Pons (tissue), 1 donor: ENCODE data around the gene KATNAL2.

Experiments
- DNase-seq: peaks from one replicate; pipeline ENCODE4 v3.0.0-alpha.2; 2016; ENCODE audit warnings: low spot score

The KATNAL2 gene, protein sequence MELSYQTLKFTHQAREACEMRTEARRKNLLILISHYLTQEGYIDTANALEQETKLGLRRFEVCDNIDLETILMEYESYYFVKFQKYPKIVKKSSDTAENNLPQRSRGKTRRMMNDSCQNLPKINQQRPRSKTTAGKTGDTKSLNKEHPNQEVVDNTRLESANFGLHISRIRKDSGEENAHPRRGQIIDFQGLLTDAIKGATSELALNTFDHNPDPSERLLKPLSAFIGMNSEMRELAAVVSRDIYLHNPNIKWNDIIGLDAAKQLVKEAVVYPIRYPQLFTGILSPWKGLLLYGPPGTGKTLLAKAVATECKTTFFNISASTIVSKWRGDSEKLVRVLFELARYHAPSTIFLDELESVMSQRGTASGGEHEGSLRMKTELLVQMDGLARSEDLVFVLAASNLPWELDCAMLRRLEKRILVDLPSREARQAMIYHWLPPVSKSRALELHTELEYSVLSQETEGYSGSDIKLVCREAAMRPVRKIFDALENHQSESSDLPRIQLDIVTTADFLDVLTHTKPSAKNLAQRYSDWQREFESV

DNA sequence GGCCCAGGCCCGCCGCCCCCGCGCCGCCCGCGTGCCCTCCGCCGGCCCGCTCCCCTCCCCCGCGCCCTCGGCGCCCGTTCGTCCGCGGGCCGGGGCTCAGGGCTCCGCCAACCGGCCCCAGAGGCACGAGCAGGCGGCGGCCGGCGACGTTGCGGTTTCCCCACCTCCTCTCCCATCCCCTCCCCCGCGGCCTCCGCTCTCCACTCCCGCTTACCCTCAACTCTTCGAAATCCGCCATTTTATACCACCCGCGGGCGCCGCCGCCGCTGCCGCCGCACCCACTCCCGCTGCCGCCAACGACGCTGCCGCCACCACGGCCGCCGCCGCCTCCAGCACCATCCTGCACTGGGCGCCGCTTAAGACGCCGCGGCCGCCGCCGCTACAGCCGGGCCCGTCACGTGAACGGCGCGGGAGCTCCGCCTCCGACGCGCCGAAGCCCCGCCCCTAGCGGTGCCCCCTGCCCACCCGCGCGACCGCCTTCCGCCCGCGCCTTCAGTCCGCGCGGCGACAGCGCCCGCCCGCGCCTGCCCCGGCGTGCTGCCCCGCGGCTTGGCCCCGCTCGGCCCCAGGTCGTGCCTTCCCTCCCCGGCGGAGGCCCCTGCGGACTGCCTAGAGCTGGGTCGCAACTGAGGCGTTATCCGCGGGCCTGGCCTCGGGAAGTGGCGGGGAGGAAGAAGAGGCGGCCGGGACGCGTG is at the start of gene KATNAL2, which contains the start of gene PIAS2:
KATNAL2 (plus strand) TSS at position 495 of the 695 bp plus-strand sequence. CDS start 29,271 bp downstream, outside the sequence.
PIAS2 (minus strand) TSS at position 400 of the 695 bp plus-strand sequence; CDS start at position 238, 162 bp downstream.
- peak; percentile 75 for DNase-seq

DNA sequence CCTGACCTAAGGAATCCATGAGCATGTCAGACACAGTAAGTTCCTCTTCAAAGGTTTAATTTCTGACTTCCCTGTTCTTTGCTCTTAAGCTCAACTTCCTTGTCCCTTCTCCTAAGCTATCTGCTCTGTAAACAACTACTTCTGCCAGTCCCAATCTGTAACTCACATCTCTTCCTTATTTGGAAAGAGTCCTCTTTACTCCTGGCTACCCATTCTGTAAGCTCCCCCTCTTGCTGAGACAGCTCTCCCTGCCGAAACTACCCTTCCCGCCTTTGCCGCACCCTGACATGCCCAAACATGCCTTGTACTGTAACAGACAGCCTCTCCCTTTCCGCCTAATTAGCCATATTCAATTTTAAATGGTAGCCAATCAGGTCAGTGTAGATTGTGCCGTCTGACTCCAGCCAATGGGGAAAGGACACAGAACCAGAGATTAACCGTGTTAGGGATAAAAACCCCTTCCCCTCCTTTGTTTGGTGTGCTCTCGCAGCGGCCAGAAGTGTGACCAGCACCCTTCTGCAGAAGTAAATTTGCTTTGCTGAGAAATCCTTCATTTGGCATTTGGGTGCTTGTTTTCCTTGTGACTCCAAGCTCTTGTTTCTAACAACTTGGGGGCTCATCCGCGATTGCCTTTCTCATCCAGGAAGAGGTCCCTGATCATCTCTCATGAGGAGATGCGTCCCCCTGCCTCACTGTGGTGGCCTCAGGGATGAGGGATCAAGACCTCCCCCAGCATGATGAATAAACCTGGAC is 49.1 kb upstream of the KATNAL2 start:
- DNase-seq = no peak

DNA sequence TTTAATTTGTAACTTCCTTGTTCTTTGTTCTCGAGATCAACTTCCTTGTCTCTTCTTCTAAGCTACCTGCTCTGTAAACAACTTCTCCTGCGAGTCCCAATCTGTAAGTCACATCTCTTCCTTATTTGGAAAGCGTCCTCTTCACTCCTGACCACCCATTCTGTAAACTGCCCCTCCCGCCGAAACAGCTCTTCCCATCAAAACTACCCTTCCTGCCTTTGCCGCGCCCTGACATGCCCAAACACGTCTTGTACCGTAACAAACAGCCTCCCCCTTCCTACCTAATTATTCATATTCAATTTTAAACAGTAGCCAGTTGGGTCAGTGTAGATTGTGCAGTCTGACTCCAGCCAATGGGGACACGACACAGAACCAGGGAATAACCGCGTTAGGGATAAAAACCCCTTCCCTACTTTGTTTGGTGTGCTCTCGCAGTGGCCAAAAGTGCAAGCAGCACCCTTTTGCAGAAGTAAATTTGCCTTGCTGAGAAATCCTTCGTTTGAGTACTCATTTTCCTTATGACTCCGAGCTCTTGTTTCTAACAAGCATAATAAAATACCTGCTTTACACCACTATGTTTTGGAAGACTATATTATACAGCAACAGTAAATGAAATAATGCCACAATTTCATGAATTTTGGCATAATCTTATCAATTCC is 39.9 kb upstream of the KATNAL2 start:
- no peak for DNase-seq

DNA sequence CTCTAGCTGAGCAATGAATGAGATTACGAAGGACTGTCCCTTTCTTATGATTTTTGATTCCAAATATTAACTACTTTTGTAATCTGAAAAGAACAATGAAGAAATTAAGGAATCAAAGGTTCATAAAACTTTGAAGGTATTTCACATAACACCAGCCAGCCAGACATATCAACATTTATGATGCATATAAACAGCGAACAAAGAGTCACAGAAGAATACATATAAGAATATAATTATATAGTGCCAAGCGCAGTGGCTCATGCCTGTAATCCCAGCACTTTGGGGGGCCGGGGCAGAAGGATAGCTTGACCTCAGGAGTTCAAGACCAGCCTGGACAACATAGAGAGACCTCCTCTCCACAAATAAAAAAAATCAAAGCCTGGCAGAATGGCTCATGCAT is 34.2 kb upstream of the KATNAL2 start:
- DNase-seq = no peak

DNA sequence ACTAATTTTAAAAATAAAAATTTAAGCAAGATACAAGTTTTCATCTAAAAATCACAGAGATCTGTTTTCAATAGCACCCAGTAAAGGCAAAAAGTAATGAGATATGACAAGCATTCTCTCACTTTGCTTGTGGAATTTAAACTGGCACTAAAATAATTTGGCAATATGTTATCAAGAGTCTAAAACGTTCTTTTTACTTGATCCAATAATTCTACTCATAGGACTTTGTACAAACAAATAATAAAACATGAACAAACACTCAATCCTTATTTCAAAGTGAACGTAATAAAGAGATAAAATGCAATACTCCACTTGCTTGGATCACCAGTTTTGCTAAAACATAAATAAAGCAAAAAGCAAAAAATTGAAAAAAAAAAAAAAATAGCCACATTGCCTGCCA is 30.5 kb upstream of the KATNAL2 start:
- no peak for DNase-seq

DNA sequence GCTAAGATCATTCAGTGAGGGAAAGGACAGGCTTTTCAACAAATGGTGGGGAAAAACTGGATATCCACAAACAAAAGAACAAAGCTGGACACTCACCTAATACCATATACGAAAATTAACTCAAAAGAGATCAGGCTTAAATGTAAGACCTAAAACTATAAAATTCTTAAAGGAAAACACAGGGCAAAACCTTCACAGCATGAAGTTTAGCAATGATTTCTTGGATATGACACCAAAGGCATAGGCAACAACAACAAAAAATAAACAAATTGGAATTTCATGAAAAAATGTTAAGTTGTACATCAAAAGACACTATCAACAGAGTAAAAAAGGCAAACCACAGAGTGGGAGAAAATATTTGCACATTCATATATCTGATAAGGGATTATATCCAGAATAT is 28.4 kb upstream of the KATNAL2 start:
- DNase-seq = no peak

DNA sequence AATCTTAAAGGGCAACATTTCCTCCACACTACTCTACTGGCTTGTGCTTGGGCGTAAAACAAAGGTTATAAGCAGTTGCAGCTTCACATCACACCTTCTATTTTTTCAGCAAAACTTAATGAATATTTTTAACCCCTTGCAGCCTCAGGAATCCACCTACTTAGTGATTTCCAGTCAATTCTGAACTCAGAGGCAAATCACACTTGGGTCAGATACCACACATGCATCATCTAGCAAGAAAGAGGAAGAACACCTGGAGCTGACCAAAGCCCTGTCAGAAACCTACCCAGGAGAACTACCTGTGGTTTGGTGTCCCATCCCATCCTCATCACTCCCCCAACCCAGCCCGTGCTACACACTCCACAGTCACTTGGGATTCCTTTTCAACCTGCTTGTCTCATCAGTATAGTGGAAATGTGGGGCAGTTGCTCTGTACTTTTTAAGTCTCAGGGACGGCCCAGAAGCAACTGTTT is 25.6 kb upstream of the KATNAL2 start:
- DNase-seq = no peak

DNA sequence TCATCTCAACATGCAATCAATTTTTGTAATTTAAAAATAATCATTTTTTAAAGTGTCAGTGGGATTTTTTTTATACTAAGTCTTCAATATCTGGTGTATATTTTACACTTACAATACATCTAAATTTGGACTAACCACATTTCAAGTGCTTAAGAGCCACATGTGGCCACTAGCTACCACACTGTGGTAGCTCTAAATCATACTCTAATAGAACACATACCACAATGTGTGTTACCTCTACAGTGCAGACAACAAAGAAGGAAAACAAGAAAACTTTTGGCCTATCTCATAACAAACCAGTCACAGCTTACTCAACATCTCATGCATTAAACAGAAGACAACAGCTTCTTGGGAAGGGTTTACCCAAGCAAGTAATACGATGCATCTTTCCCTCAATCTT is 24.6 kb upstream of the KATNAL2 start:
- no peak for DNase-seq

DNA sequence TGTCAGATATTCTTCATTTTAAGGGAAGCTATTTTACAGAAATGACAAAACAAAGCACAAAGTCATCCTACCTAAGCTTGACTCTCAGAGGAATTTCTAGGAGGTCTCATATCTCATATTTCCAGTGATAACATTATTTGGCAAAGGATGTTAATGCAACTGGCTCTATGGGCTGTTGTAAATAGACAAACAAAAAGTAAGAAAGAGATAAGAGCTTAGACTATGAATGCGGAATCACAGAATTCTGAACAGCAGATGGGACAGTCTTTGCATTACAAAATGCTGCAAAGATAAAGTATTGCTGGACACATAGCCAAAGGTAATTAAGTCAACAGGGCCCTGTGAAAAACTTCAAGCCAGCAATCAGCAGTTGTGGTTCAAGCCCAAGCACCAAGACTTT is 24.0 kb upstream of the KATNAL2 start:
- DNase-seq = no peak

DNA sequence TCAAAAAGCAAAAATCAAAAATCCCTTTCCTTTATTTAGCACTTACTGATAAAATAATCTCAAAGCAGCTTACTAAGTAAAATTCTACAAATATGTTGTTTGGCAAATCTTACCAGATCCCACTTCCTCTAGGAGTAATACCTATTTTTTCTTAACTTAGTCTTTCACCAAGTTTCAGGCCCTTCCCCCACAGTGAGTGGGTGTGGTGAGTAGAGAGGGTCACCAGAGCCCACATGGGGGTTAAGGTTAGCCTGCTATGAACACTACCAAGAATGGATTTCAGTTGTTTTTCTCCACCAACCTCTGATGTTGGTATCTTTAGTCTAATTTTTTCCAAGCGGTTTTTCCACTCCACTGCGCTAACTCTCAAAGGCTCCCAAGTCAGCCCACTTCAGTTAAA is 23.3 kb upstream of the KATNAL2 start:
- DNase-seq = no peak

DNA sequence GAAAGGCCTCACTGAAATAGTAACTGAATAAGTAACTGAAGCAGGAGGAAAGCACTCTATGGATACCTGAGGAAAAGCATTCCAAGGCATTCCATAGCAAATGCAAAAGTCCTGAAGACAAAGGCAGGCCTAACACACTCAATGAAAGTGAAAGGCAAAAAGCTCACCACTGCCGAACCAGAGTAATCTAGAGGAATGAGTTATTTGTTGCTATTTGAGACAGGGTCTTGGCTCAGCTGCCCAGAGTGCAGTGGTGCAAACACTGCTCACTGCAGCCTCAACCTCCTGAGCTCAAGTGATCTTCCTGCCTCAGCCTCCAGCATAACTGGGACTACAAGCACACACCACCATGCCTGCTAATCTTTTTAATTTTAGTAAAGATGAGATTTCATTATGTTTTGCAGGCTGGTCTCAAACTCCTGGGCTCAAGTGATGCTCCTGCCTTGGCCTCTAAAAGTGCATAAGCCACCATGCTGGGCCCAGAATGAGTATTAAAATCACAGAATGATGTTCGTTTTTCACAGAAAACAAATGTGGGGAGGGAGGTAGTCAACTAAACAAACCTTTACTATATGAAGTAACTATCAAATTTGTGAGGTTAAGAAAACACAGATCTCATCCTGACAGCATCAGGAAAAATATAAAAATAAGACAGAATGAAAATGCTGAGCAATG is 18.0 kb upstream of the KATNAL2 start:
- no peak for DNase-seq

DNA sequence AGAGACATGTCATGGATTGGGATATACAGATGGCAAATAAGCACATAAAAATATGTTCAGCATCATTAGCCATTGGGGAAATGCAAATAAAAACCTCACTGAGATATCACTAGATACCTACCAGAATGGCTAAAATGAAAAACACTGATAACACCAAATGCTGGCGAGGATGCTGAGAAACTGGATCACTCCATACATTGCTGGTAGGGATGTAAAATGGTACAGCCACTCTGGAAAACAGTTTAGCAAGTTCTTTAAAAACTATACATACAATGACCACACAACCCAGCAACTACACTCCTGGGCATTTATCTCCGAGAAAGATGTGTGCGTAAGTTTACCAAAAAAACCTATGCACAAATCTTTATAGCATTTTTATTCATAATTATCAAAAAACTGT is 14.0 kb upstream of the KATNAL2 start:
- DNase-seq = no peak

DNA sequence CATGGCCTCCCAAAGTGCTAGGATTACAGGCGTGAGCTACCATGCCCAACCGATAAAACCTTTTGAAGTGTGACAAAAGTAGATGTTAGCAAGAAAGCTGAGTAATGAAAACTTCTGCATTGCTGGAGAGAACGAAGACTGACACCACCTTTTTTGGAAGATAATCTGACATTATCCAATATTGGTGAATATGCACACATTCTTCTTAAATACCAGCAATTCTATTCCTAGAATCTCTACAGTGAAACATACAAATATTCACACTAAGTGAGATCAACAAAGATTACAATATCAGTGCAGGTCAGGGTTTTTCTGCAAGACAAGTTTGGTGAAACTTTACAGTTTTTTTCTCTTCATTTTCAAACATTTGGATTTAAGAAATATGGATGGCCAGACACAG is 7.9 kb upstream of the KATNAL2 start:
- no peak for DNase-seq

DNA sequence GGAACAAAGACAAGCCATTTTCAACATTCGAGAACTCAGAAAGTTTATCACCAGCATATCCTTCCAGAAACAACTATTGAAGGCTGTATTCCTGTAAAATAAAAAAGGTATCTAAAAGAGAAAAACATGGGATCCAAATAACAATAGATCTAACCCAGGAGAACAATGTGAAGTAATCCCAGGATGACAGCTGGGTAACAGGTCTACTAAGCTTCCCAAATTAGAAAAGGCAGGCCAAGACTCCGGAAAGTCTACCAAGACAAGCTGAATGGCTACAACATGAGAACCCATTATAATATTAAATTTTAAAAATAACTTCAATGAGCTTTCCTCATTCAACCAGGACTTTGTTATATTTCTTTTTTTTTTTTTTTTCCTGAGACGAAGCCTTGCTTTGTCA is 6.5 kb upstream of the KATNAL2 start:
- no peak for DNase-seq

DNA sequence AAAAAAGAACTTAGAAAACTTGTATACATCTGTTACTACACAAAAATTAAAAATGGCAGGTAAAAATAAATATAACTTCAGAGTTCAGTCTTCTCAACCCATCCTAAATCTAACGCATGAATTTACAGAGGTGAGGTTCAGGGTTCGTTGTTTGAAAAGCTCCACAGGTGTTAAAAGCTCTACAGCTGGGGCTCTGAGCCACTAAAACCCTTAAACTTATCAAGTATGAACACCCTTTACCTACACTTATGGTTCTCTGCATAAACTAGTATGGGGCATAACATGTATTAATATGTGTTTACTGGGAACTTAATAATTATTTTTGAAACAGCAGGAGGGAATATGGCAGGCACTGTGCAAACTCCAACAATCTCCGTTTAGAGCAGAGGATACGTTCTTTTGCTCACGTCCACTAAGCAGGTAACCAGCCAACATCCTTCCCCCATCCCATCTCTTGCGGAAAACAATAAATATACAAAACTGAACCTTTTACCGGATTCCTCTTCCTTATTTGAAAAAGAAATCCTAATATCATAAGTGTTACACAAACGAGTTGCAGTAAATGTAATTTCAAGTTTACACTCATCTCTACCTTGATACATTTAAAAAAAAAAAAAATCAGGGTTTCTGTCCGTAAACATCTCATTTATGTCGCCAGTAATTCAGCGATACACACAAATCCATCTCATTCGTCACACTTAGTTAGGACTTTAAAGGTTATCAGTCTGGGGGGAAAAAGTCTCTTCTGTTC is 1.4 kb upstream of the KATNAL2 start:
- DNase-seq = peak; percentile 29

DNA sequence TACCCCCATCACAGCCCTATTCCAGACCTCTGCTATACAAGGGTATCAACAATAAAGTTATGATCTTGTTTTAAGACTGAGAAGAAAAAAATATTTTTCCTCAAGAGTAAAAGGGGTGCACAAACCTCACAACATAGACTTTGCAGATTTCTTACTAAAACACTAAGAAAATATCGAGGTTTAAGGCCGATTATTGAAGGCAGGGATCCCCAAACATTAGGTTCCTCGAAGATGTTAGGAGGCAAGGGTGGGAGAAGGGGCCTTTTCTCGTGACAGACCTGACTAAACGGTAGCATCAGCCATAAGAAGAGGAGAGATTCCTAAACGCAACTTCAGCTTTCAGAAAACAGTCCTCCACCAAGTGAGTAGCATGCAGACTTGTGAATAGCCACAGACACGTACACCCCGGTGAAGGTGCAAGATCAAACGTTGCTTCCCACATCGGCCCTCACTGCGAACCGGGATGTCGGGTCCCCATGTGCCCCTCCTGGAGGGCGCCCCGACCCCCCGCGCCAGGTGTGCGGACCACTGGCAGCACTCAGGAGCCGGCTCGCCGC is 773 bp upstream of the KATNAL2 start:
- DNase-seq = peak; percentile 57

DNA sequence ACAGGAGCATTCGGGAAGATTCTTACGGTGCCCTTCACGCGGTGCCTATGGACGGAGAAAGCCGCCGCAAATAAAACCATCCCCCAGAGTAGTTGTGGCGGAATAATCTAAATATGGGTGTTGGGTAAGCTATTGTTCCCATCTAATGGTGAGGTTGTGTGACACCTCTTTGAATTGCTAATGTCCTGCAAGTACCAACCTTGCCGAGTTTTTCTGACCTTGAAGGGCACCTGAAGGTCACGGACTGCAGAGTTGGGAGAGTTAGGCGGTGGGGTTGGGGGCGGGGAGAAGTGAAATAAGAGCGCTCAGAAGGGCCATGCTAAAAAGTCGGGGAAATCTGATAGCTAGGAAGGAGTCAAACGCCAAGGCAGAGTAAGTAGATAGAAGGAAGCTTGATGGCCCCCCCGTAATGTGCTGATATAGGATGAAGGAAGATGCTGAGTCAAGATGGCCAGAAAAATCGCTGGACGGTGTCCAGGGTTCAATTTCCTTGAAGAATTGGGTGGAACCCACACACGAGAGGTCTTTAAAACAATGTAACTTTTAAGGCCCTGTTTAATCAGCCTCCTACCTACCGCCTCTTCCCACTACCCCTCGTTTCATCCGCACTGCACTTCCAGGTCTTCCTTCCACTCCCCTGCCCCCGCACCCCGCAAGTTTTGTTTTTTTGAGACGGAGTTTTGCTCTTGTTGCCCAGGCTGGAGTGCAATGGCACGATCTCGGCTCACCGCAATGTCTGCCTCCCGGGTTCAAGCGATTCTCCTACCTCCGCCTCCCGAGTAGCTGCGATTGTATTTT is 600 bp downstream of the KATNAL2 start:
- peak; percentile 42 for DNase-seq

DNA sequence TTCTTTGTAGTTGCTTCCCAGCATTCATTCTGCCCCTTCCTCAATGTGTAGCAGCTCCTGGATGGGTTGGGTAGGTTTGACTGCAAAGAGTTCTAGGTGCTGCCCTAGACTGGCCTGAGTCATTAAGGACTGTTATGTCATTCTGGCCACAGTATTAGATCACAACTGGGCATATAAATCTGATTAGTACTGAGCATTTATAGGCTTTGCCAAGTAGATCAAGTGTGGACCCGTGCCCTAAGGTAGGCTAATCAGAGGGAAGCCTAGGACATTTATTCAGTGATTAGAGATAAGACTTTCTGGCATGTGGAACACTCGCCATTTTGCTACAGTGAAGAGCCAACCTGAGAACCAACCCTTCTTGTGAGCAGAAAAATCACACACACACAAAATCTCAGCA is 2.7 kb downstream of the KATNAL2 start:
- no peak for DNase-seq

DNA sequence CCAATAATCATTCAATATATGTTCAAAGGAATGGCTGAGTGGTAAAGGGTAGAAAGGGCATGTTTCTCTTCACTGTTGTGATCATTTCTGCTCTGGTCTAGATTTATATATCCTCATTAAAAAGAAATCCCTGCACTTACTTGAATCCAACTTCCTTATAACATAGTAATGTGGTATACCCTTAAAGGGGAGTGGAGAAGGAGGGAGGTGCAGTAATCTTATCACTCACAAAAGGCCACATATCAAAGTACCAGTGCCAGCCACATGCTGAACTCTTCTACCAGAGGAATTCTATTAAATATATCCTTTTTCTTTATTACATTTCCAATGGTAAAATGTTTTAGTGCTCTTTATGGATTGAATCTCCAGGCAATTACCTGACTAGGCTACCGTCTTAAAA is 3.3 kb downstream of the KATNAL2 start:
- no peak for DNase-seq
